HEK293 (cell line): ENCODE data around the gene S100A10.

Source experiments
- CTCF ChIA-PET: fragments of 350-600 bp; formaldehyde crosslinking; extraction: SDS; loops from one replicate; lab custom pipeline; 2021; ENCODE audit warnings: antibody characterized with exemption; lab: Yijun Ruan, JAX
- POLR2A ChIA-PET: fragments of 300-600 bp; formaldehyde crosslinking; extraction: SDS; loops from one replicate; lab custom pipeline; 2020; ENCODE audit warnings: antibody characterized with exemption, inconsistent platforms; lab: Yijun Ruan, JAX
- H3K27ac ChIP-seq: fragments of 200-500 bp; sonication (Bioruptor generic); 2 replicates; pipeline ENCODE4 v1.5.1; 2014; ENCODE audit warnings: low read depth, low read length, control low read depth, inconsistent platforms; ENCODE audit errors: extremely low read depth
- H3K36me3 ChIP-seq, 2 experiments: fragments of 200-500 bp in 1 of 2; sonication (Bioruptor generic) in 1 of 2; 1 replicate in 1 of 2; 2 replicates in 1 of 2; pipeline ENCODE4 v1.5.1; 2014 to 2017; ENCODE audit warnings: inconsistent platforms in 2 of 2, low read length in 2 of 2; ENCODE audit not compliant: control insufficient read depth in 2 of 2, insufficient read depth in 1 of 2
- H3K4me1 ChIP-seq: fragments of 200-500 bp; sonication (Bioruptor generic); 2 replicates; pipeline ENCODE4 v1.5.1; 2014; ENCODE audit warnings: mild to moderate bottlenecking, low read length, inconsistent platforms; ENCODE audit not compliant: control insufficient read depth, insufficient read depth
- H3K4me3 ChIP-seq: 2 replicates; pipeline ENCODE4 v1.5.1; 2011; ENCODE audit warnings: low read depth, mild to moderate bottlenecking, control low read depth, low read length, moderate library complexity
- H3K9me3 ChIP-seq: fragments of 200-500 bp; sonication (Bioruptor generic); 2 replicates; pipeline ENCODE4 v1.5.1; 2014; ENCODE audit warnings: low read depth, low read length, inconsistent platforms; ENCODE audit not compliant: control insufficient read depth, insufficient read depth
- ATF2 ChIP-seq: fragments of 450-650 bp; formaldehyde crosslinking; IDR thresholded peaks from 2 replicates; pipeline ENCODE4 v1.5.1; 2016; ENCODE audit warnings: missing biosample characterization, missing genetic modification characterization, low read depth
- ELK4 ChIP-seq: IDR thresholded peaks from 2 replicates; pipeline ENCODE4 v1.6.1; 2011; ENCODE audit warnings: mild to moderate bottlenecking, low read depth, low read length, borderline replicate concordance
- GFI1B ChIP-seq: fragments of 450-650 bp; formaldehyde crosslinking; IDR thresholded peaks from 2 replicates; pipeline ENCODE4 v1.5.1; 2016; ENCODE audit warnings: missing biosample characterization, missing genetic modification characterization
- HOXA7 ChIP-seq: sonication (generic); formaldehyde crosslinking; IDR thresholded peaks from 2 replicates; pipeline ENCODE4 v1.8.1; 2022; ENCODE audit warnings: missing genetic modification reagents, borderline replicate concordance
- REPIN1 ChIP-seq: fragments of 450-650 bp; formaldehyde crosslinking; IDR thresholded peaks from 2 replicates; pipeline ENCODE4 v1.5.1; 2017; ENCODE audit warnings: missing biosample characterization, missing genetic modification characterization, low read depth
- SCRT1 ChIP-seq: fragments of 450-650 bp; formaldehyde crosslinking; IDR thresholded peaks from 2 replicates; pipeline ENCODE4 v1.5.1; 2016; ENCODE audit warnings: missing biosample characterization, missing genetic modification characterization, borderline replicate concordance
- SCRT2 ChIP-seq: fragments of 450-650 bp; formaldehyde crosslinking; IDR thresholded peaks from 2 replicates; pipeline ENCODE4 v1.5.1; 2016; ENCODE audit warnings: missing biosample characterization, missing genetic modification characterization
- TCF7L2 ChIP-seq: IDR thresholded peaks from 2 replicates; pipeline ENCODE4 v1.6.1; 2011; ENCODE audit warnings: low read depth, mild to moderate bottlenecking, inconsistent platforms, low read length, moderate library complexity, borderline replicate concordance
- ZBTB20 ChIP-seq: fragments of 450-650 bp; formaldehyde crosslinking; IDR thresholded peaks from 2 replicates; pipeline ENCODE4 v1.5.1; 2016; ENCODE audit warnings: missing biosample characterization, missing genetic modification characterization
- ZBTB21 ChIP-seq: fragments of 450-650 bp; formaldehyde crosslinking; IDR thresholded peaks from 2 replicates; pipeline ENCODE4 v1.5.1; 2017; ENCODE audit warnings: missing biosample characterization, missing genetic modification characterization
- ZNF10 ChIP-seq: fragments of 450-650 bp; formaldehyde crosslinking; IDR thresholded peaks from 2 replicates; pipeline ENCODE4 v1.5.1; 2017; ENCODE audit warnings: missing biosample characterization, missing genetic modification characterization
- ZNF133 ChIP-seq: fragments of 450-650 bp; formaldehyde crosslinking; IDR thresholded peaks from 2 replicates; pipeline ENCODE4 v1.5.1; 2016; ENCODE audit warnings: missing biosample characterization, missing genetic modification characterization
- ZNF148 ChIP-seq: fragments of 450-650 bp; formaldehyde crosslinking; IDR thresholded peaks from 2 replicates; pipeline ENCODE4 v1.5.0; 2017; ENCODE audit warnings: missing biosample characterization, missing genetic modification characterization, borderline replicate concordance
- ZNF18 ChIP-seq: fragments of 450-650 bp; formaldehyde crosslinking; IDR thresholded peaks from 2 replicates; pipeline ENCODE4 v1.5.1; 2016; ENCODE audit warnings: missing biosample characterization, missing genetic modification characterization
- ZNF221 ChIP-seq: fragments of 450-650 bp; formaldehyde crosslinking; IDR thresholded peaks from 2 replicates; pipeline ENCODE4 v1.5.1; 2017; ENCODE audit warnings: missing biosample characterization, missing genetic modification characterization, borderline replicate concordance
- ZNF394 ChIP-seq: fragments of 450-650 bp; formaldehyde crosslinking; IDR thresholded peaks from 2 replicates; pipeline ENCODE4 v1.5.1; 2016; ENCODE audit warnings: missing biosample characterization, missing genetic modification characterization, mild to moderate bottlenecking, moderate library complexity, borderline replicate concordance
- ZNF404 ChIP-seq: fragments of 450-650 bp; formaldehyde crosslinking; IDR thresholded peaks from 2 replicates; pipeline ENCODE4 v1.5.1; 2017; ENCODE audit warnings: missing biosample characterization, missing genetic modification characterization
- ZNF416 ChIP-seq: fragments of 450-650 bp; formaldehyde crosslinking; IDR thresholded peaks from 2 replicates; pipeline ENCODE4 v1.5.1; 2016; ENCODE audit warnings: missing biosample characterization, missing genetic modification characterization
- ZNF48 ChIP-seq: fragments of 450-650 bp; formaldehyde crosslinking; IDR thresholded peaks from 2 replicates; pipeline ENCODE4 v1.5.1; 2016; ENCODE audit warnings: missing biosample characterization, missing genetic modification characterization
- ZNF529 ChIP-seq: fragments of 450-650 bp; formaldehyde crosslinking; IDR thresholded peaks from 2 replicates; pipeline ENCODE4 v1.5.1; 2017; ENCODE audit warnings: missing genetic modification characterization, missing biosample characterization; ENCODE audit not compliant: insufficient replicate concordance
- ZNF555 ChIP-seq: fragments of 450-650 bp; formaldehyde crosslinking; conservative IDR thresholded peaks from 2 replicates; pipeline ENCODE4 v1.5.1; 2017; ENCODE audit warnings: missing biosample characterization, mild to moderate bottlenecking, missing genetic modification characterization, inconsistent platforms
- ZNF596 ChIP-seq: fragments of 450-650 bp; IDR thresholded peaks from 2 replicates; pipeline ENCODE4 v1.5.0; 2018; ENCODE audit warnings: missing biosample characterization, mild to moderate bottlenecking, missing genetic modification characterization, moderate library complexity
- ZNF777 ChIP-seq: fragments of 450-650 bp; formaldehyde crosslinking; IDR thresholded peaks from 2 replicates; pipeline ENCODE4 v1.5.1; 2017; ENCODE audit warnings: missing biosample characterization, missing genetic modification characterization, borderline replicate concordance
- ZNF837 ChIP-seq: fragments of 450-650 bp; formaldehyde crosslinking; IDR thresholded peaks from 2 replicates; pipeline ENCODE4 v1.5.1; 2016; ENCODE audit warnings: missing biosample characterization, missing genetic modification characterization
- ZSCAN18 ChIP-seq: fragments of 450-650 bp; formaldehyde crosslinking; IDR thresholded peaks from 2 replicates; pipeline ENCODE4 v1.5.1; 2016; ENCODE audit warnings: missing biosample characterization, missing genetic modification characterization

Gene S100A10

GRCh38 chr1:152023221-152023620 lies 29.6 kb upstream of the S100A10 start:
- ChIA-PET POLR2A (no interaction called here), CTCF (interaction anchor here (0.6 to 1.8 kb wide), 7 partner anchors 10 to 855 kb away, joined by 3 to 9 read pairs (median 4); no protein-coding TSS in a partner anchor)
- Histone ChIP-seq H3K4me3 (no peak overlapping the region), H3K9me3 (no peaks in the 10 kb centered on the region), H3K36me3 (no peaks in the 10 kb centered on the region), H3K4me1 (no peaks in the 10 kb centered on the region), H3K27ac (no peak overlapping the region)
- TF ChIP-seq ZNF416 (no peak), ZNF394 (tag by site-specific recombination) (no peak), ZNF777 (tag by site-specific recombination) (no peak), ZNF529 (no peak)

GRCh38 chr1:152022474-152022873 lies 28.8 kb upstream of the S100A10 start:
- no peaks in the 10 kb centered on the region for H3K9me3 ChIP-seq
- POLR2A ChIA-PET, result no interaction called here
- CTCF ChIA-PET, result interaction anchor here (0.6 to 1.8 kb wide), 3 partner anchors 10 to 19 kb away, joined by 3 to 9 read pairs (median 3); no protein-coding TSS in a partner anchor
- no peaks in the 10 kb centered on the region for H3K4me1 ChIP-seq
- no peak overlapping the region for H3K4me3 ChIP-seq
- H3K36me3 ChIP-seq, result no peaks in the 10 kb centered on the region
- TF ChIP-seq ZNF133 (tag by site-specific recombination) (no peak), ZNF596 (tag by site-specific recombination) (no peak), ZSCAN18 (tag by site-specific recombination) (no peak)
- no peak overlapping the region for H3K27ac ChIP-seq

GRCh38 chr1:152021569-152021968 lies 27.9 kb upstream of the S100A10 start:
- ChIA-PET CTCF (interaction anchor here (0.8 to 1.5 kb wide), 2 partner anchors 27 to 438 kb away, joined by 3 read pairs; no protein-coding TSS in a partner anchor), POLR2A (no interaction called here)
- H3K27ac ChIP-seq, result no peak overlapping the region
- H3K4me1 ChIP-seq, result no peaks in the 10 kb centered on the region
- no peak overlapping the region for H3K4me3 ChIP-seq
- no peaks in the 10 kb centered on the region for H3K36me3 ChIP-seq
- no peaks in the 10 kb centered on the region for H3K9me3 ChIP-seq
- TF ChIP-seq ZNF837 (tag by site-specific recombination), result no peak
- no peak for TF ChIP-seq ELK4
- TF ChIP-seq GFI1B (tag by site-specific recombination), result no peak
- no peak for TF ChIP-seq REPIN1
- TF ChIP-seq ZNF404 (tag by site-specific recombination), result no peak
- TF ChIP-seq HOXA7 (CRISPR knock-in tag), result no peak
- no peak for TF ChIP-seq ZBTB21
- TF ChIP-seq TCF7L2, result no peak
- TF ChIP-seq ZBTB20 (tag by site-specific recombination), result no peak
- TF ChIP-seq ZNF18 (tag by site-specific recombination), result no peak
- TF ChIP-seq ATF2 (tag by site-specific recombination), result no peak
- no peak for TF ChIP-seq SCRT1
- no peak for TF ChIP-seq ZNF10 (tag by site-specific recombination)
- TF ChIP-seq ZNF48 (tag by site-specific recombination), result no peak
- TF ChIP-seq ZNF148 (tag by site-specific recombination), result no peak
- no peak for TF ChIP-seq ZNF221 (tag by site-specific recombination)
- TF ChIP-seq SCRT2 (tag by site-specific recombination), result no peak
- TF ChIP-seq ZNF555 (tag by site-specific recombination), result no peak
